Activated naive CD8-positive, alpha-beta T cell treated with anti-CD3 and anti-CD28 coated beads, Interleukin-2, amount 10 ng/mL, durations not matched to agents 7 days and 5 days (primary cell): ENCODE measurements around the gene POLDIP2. TPM values are rescaled to one million over a fixed set of nuclear protein-coding genes. Genes with fewer than 3 reads are reported as not detected.

Experiments
- ATAC-seq: fragments of 150-1000 bp; cut with Tn5 transposase; one replicate; pipeline ENCODE4 v1.10.0; 2021; ENCODE audit warnings: low read depth, moderate library complexity
- POLR2A ChIA-PET: fragments of 350-600 bp; sonication (Branson Sonifier 250); formaldehyde crosslinking; loops from one replicate; lab custom pipeline; 2021; ENCODE audit warnings: antibody characterized with exemption; lab: Charles Lee
- DNase-seq: peaks from one replicate; pipeline ENCODE4 v3.0.0; 2021
- H3K27ac Mint-ChIP-seq: one replicate; pipeline ENCODE4 v1.8.0; 2022; ENCODE audit warnings: mild to moderate bottlenecking, mixed read lengths
- H3K27me3 Mint-ChIP-seq: one replicate; pipeline ENCODE4 v1.8.0; 2022; ENCODE audit warnings: mild to moderate bottlenecking, moderate library complexity, mixed read lengths
- H3K36me3 Mint-ChIP-seq: one replicate; pipeline ENCODE4 v1.8.0; 2021; ENCODE audit warnings: mild to moderate bottlenecking, mixed read lengths
- H3K4me1 Mint-ChIP-seq: one replicate; pipeline ENCODE4 v1.8.0; 2021; ENCODE audit warnings: mixed read lengths
- H3K4me3 Mint-ChIP-seq: one replicate; pipeline ENCODE4 v1.8.0; 2022; ENCODE audit warnings: mild to moderate bottlenecking, moderate library complexity, mixed read lengths
- H3K9me3 Mint-ChIP-seq: one replicate; pipeline ENCODE4 v1.8.0; 2021; ENCODE audit warnings: mixed read lengths
- total RNA-seq, 2 experiments: library from RNA; stranded (reverse); gene quantifications; one replicate each; pipeline ENCODE4 v1.2.3, GENCODE V29; 2021

The POLDIP2 gene
- total RNA-seq, 2 experiments from 2014 or later, result 51.5 to 54.5 TPM

GRCh38 chr17:28368306-28368831 is 11.0 kb upstream of the POLDIP2 start:
- Mint-ChIP-seq H3K36me3 (no peaks in the 10 kb centered on the region), H3K27ac (no peak overlapping the region), H3K4me1 (peaks cover 14% of the 10 kb centered on the region), H3K27me3 (no peaks in the 10 kb centered on the region), H3K9me3 (no peaks in the 10 kb centered on the region), H3K4me3 (no peak overlapping the region)
- POLR2A ChIA-PET, result interaction anchor here (1.2 to 1.5 kb wide), 3 partner anchors 11 to 33 kb away, joined by 3 to 5 read pairs (median 4); partner anchors contain the start of genes IFT20 and TNFAIP1
- ATAC-seq, result no peak
- DNase-seq, result no peak

GRCh38 chr17:28367641-28368305 is 10.4 kb upstream of the POLDIP2 start:
- ATAC-seq, result no peak
- Mint-ChIP-seq H3K9me3 (no peaks in the 10 kb centered on the region), H3K27ac (no peak overlapping the region), H3K4me3 (no peak overlapping the region), H3K27me3 (no peaks in the 10 kb centered on the region), H3K36me3 (no peaks in the 10 kb centered on the region), H3K4me1 (peaks cover 8% of the 10 kb centered on the region)
- POLR2A ChIA-PET, result interaction anchor here (1.2 to 2.5 kb wide), 2 partner anchors 10 kb away, joined by 3 to 9 read pairs; partner anchors contain the start of gene POLDIP2
- DNase-seq, result no peak

- no peaks in the 10 kb centered on the region for H3K9me3 Mint-ChIP-seq
- ATAC-seq, result no peak
- DNase-seq, result no peak
- POLR2A ChIA-PET, result interaction anchor here (0.9 to 2.5 kb wide), 2 partner anchors 9 to 31 kb away, joined by 4 to 9 read pairs; partner anchors contain the start of genes POLDIP2 and TNFAIP1
- H3K27me3 Mint-ChIP-seq, result no peaks in the 10 kb centered on the region
- H3K4me3 Mint-ChIP-seq, result no peak overlapping the region
- no peak overlapping the region for H3K27ac Mint-ChIP-seq
- H3K36me3 Mint-ChIP-seq, result no peaks in the 10 kb centered on the region
- H3K4me1 Mint-ChIP-seq, result peaks cover 3% of the 10 kb centered on the region
Measured at GRCh38 chr17:28366605-28367004, 9.3 kb upstream of the POLDIP2 start.

GRCh38 chr17:28365487-28365886 is 8.2 kb upstream of the POLDIP2 start:
- no peaks in the 10 kb centered on the region for H3K4me1 Mint-ChIP-seq
- H3K4me3 Mint-ChIP-seq, result no peak overlapping the region
- no peak overlapping the region for H3K27ac Mint-ChIP-seq
- no peaks in the 10 kb centered on the region for H3K27me3 Mint-ChIP-seq
- DNase-seq (no peak), ATAC-seq (no peak)
- no peaks in the 10 kb centered on the region for H3K36me3 Mint-ChIP-seq
- no peaks in the 10 kb centered on the region for H3K9me3 Mint-ChIP-seq
- POLR2A ChIA-PET, result interaction anchor here (0.6 to 2.5 kb wide), 2 partner anchors 8 to 73 kb away, joined by 3 to 9 read pairs; partner anchors contain the start of gene POLDIP2

GRCh38 chr17:28364665-28365363 is 7.5 kb upstream of the POLDIP2 start, which contains the start of gene SEBOX:
Gene SEBOX (minus strand): TSS chr17:28365199. CDS start chr17:28365151, 48 bp downstream.
- POLR2A ChIA-PET, result interaction anchor here (0.6 kb wide), 1 partner anchor 74 kb away, joined by 3 read pairs; no protein-coding TSS in a partner anchor
- H3K36me3 Mint-ChIP-seq, result no peaks in the 10 kb centered on the region
- H3K4me1 Mint-ChIP-seq, result no peaks in the 10 kb centered on the region
- DNase-seq (no peak), ATAC-seq (no peak)
- no peak within 1 kb of the TSS for H3K27ac Mint-ChIP-seq
- H3K4me3 Mint-ChIP-seq, result no peak within 1 kb of the TSS
- H3K9me3 Mint-ChIP-seq, result no peaks in the 10 kb centered on the region
- H3K27me3 Mint-ChIP-seq, result no peaks in the 10 kb centered on the region

GRCh38 chr17:28363776-28364650 is 6.7 kb upstream of the POLDIP2 start:
- POLR2A ChIA-PET, result no interaction called here
- no peak overlapping the region for H3K4me3 Mint-ChIP-seq
- H3K36me3 Mint-ChIP-seq, result no peaks in the 10 kb centered on the region
- H3K27ac Mint-ChIP-seq, result no peak overlapping the region
- DNase-seq (no peak), ATAC-seq (no peak)
- no peaks in the 10 kb centered on the region for H3K9me3 Mint-ChIP-seq
- H3K27me3 Mint-ChIP-seq, result no peaks in the 10 kb centered on the region
- no peaks in the 10 kb centered on the region for H3K4me1 Mint-ChIP-seq

GRCh38 chr17:28363186-28363585 is 5.9 kb upstream of the POLDIP2 start:
- Mint-ChIP-seq H3K4me3 (no peak overlapping the region), H3K27ac (no peak overlapping the region), H3K9me3 (no peaks in the 10 kb centered on the region), H3K36me3 (no peaks in the 10 kb centered on the region), H3K27me3 (no peaks in the 10 kb centered on the region), H3K4me1 (peaks cover 5% of the 10 kb centered on the region)
- ATAC-seq, result no peak
- DNase-seq, result no peak
- POLR2A ChIA-PET, result no interaction called here

- POLR2A ChIA-PET, result interaction anchor here (0.6 to 4.4 kb wide), 17 partner anchors 9 to 550 kb away, joined by 3 to 75 read pairs (median 5); partner anchors contain the start of genes IFT20, SARM1, SDF2 and SUPT6H
- Mint-ChIP-seq H3K36me3 (peaks cover 4% of the 10 kb centered on the region), H3K4me1 (peaks cover 19% of the 10 kb centered on the region), H3K27ac (peak overlapping the region; percentile 93), H3K9me3 (no peaks in the 10 kb centered on the region), H3K27me3 (no peaks in the 10 kb centered on the region), H3K4me3 (peak overlapping the region; percentile 94)
- DNase-seq, result no peak
- no peak for ATAC-seq
Measured at GRCh38 chr17:28357901-28358197, 522 bp upstream of the POLDIP2 start.

GRCh38 chr17:28350271-28350670 is 7.1 kb downstream of the POLDIP2 start:
- Mint-ChIP-seq H3K4me3 (no peak overlapping the region), H3K27me3 (no peaks in the 10 kb centered on the region), H3K9me3 (no peaks in the 10 kb centered on the region), H3K27ac (no peak overlapping the region), H3K36me3 (peaks cover 9% of the 10 kb centered on the region), H3K4me1 (no peaks in the 10 kb centered on the region)
- POLR2A ChIA-PET, result no interaction called here
- no peak for ATAC-seq
- DNase-seq, result no peak

- H3K9me3 Mint-ChIP-seq, result no peaks in the 10 kb centered on the region
- POLR2A ChIA-PET, result interaction anchor here (1.7 kb wide), 1 partner anchor 8 kb away, joined by 5 read pairs; the partner anchor contains the start of gene POLDIP2
- no peak overlapping the region for H3K27ac Mint-ChIP-seq
- no peak overlapping the region for H3K4me3 Mint-ChIP-seq
- ATAC-seq, result no peak
- H3K4me1 Mint-ChIP-seq, result no peaks in the 10 kb centered on the region
- no peaks in the 10 kb centered on the region for H3K27me3 Mint-ChIP-seq
- no peak for DNase-seq
- H3K36me3 Mint-ChIP-seq, result peaks cover 10% of the 10 kb centered on the region
Measured at GRCh38 chr17:28348979-28349378, 8.3 kb downstream of the POLDIP2 start.

GRCh38 chr17:28347261-28347891 is 10.0 kb downstream of the POLDIP2 start:
- Mint-ChIP-seq H3K27me3 (no peaks in the 10 kb centered on the region), H3K4me3 (no peak overlapping the region), H3K27ac (no peak overlapping the region), H3K4me1 (no peaks in the 10 kb centered on the region), H3K9me3 (no peaks in the 10 kb centered on the region), H3K36me3 (peaks cover 6% of the 10 kb centered on the region)
- POLR2A ChIA-PET, result interaction anchor here (1.0 to 1.7 kb wide), 3 partner anchors 10 to 12 kb away, joined by 4 to 8 read pairs (median 5); partner anchors contain the start of genes IFT20, POLDIP2 and TNFAIP1
- DNase-seq, result no peak
- ATAC-seq, result no peak

GRCh38 chr17:28346746-28347246 is 10.5 kb downstream of the POLDIP2 start:
- ATAC-seq (no peak), DNase-seq (no peak)
- Mint-ChIP-seq H3K9me3 (no peaks in the 10 kb centered on the region), H3K4me3 (no peak overlapping the region), H3K27me3 (no peaks in the 10 kb centered on the region), H3K27ac (no peak overlapping the region), H3K36me3 (peaks cover 6% of the 10 kb centered on the region), H3K4me1 (no peaks in the 10 kb centered on the region)
- POLR2A ChIA-PET, result interaction anchor here (1.0 to 1.7 kb wide), 2 partner anchors 10 to 11 kb away, joined by 4 to 8 read pairs; partner anchors contain the start of genes IFT20, POLDIP2 and TNFAIP1
